Naive thymus-derived CD4-positive, alpha-beta T cell (primary cell): ENCODE measurements around the gene DBNL. TPM values are rescaled to one million over a fixed set of nuclear protein-coding genes. Genes with fewer than 3 reads are reported as not detected.

ENCODE experiments used
- ATAC-seq: fragments of 150-1000 bp; cut with Tn5 transposase; 2 replicates; pipeline ENCODE4 v1.10.0; 2021; ENCODE audit warnings: mild to moderate bottlenecking, moderate library complexity
- CTCF ChIA-PET: fragments of 350-600 bp; sonication (Branson Sonifier 250); formaldehyde crosslinking; loops from one replicate; lab custom pipeline; 2021; ENCODE audit warnings: antibody characterized with exemption; lab: Charles Lee
- POLR2A ChIA-PET: fragments of 350-600 bp; sonication (Branson Sonifier 250); formaldehyde crosslinking; loops from one replicate; lab custom pipeline; 2021; ENCODE audit warnings: antibody characterized with exemption, inconsistent platforms; lab: Charles Lee
- DNase-seq, 9 donors: peaks; one replicate each; pipeline versions ENCODE4 v3.0.0 to v3.0.0-alpha.2; 2020 to 2022; ENCODE audit warnings: mixed read lengths in 1 of 9
- H3K27ac ChIP-seq: one replicate; pipeline ENCODE4 v1.7.0; 2013; ENCODE audit warnings: mild to moderate bottlenecking, low read depth, low read length, moderate library complexity
- H3K27me3 ChIP-seq, 2 donors: one replicate each; pipeline ENCODE4 v1.7.0; 2013; ENCODE audit warnings: low read length in 2 of 2, mild to moderate bottlenecking in 2 of 2, moderate library complexity in 2 of 2; ENCODE audit not compliant: control insufficient read depth in 2 of 2, insufficient read depth in 2 of 2
- H3K36me3 ChIP-seq, 3 experiments: 1 replicate in 2 of 3; 2 replicates in 1 of 3; pipeline ENCODE4 v1.7.0; 2013; ENCODE audit warnings: low read length in 3 of 3, mild to moderate bottlenecking in 3 of 3, moderate library complexity in 1 of 3; ENCODE audit not compliant: insufficient read depth in 3 of 3, control insufficient read depth in 2 of 3
- H3K4me1 ChIP-seq, 2 donors: one replicate each; pipeline ENCODE4 v1.7.0; 2013; ENCODE audit warnings: low read length in 2 of 2, mild to moderate bottlenecking in 2 of 2, moderate library complexity in 1 of 2; ENCODE audit not compliant: control insufficient read depth in 2 of 2, insufficient read depth in 2 of 2
- H3K4me3 ChIP-seq: 2 replicates; pipeline ENCODE4 v1.7.0; 2013; ENCODE audit warnings: mild to moderate bottlenecking, low read length
- H3K9me3 ChIP-seq, 3 experiments: 1 replicate in 2 of 3; 2 replicates in 1 of 3; pipeline ENCODE4 v1.7.0; 2013; ENCODE audit warnings: low read length in 3 of 3; ENCODE audit not compliant: control insufficient read depth in 2 of 3
- H3K27ac Mint-ChIP-seq, 9 donors: one replicate each; pipeline ENCODE4 v1.8.0; 2020 to 2022; ENCODE audit warnings: mixed read lengths in 9 of 9, mild to moderate bottlenecking in 8 of 9, moderate library complexity in 5 of 9, inconsistent platforms in 2 of 9
- H3K27me3 Mint-ChIP-seq, 5 donors: one replicate each; pipeline ENCODE4 v1.8.0; 2021 to 2022; ENCODE audit warnings: mixed read lengths in 5 of 5, mild to moderate bottlenecking in 1 of 5
- H3K36me3 Mint-ChIP-seq, 5 donors: one replicate each; pipeline ENCODE4 v1.8.0; 2020 to 2022; ENCODE audit warnings: mixed read lengths in 5 of 5, mild to moderate bottlenecking in 3 of 5, inconsistent platforms in 1 of 5
- H3K4me1 Mint-ChIP-seq, 7 donors: one replicate each; pipeline ENCODE4 v1.8.0; 2020 to 2022; ENCODE audit warnings: mixed read lengths in 7 of 7, mild to moderate bottlenecking in 3 of 7, inconsistent platforms in 1 of 7
- H3K4me3 Mint-ChIP-seq, 10 donors: one replicate each; pipeline ENCODE4 v1.8.0; 2020 to 2022; ENCODE audit warnings: mild to moderate bottlenecking in 10 of 10, mixed read lengths in 10 of 10, moderate library complexity in 6 of 10, inconsistent platforms in 2 of 10
- H3K9me3 Mint-ChIP-seq, 11 donors: one replicate each; pipeline ENCODE4 v1.8.0; 2020 to 2022; ENCODE audit warnings: mixed read lengths in 11 of 11, mild to moderate bottlenecking in 4 of 11, inconsistent platforms in 1 of 11, moderate library complexity in 1 of 11
- intact Hi-C, 2 donors: fragments of 100-400 bp; cut with micrococcal nuclease; formaldehyde crosslinking; loops; one replicate each; pipeline ENCODE4 v1.15.1; 2023
- polyA plus RNA-seq, 2 donors: library from polyadenylated mRNA; unstranded; fragments of 300-500 nt; fragmentation: Illumina TruSeq; gene quantifications; one replicate each; pipeline ENCODE4 v1.2.3, GENCODE V29; 2021
- total RNA-seq, 6 experiments: library from RNA in 5 of 6; stranded (reverse) in 5 of 6; gene quantifications; 1 replicate in 5 of 6; 2 replicates in 1 of 6; pipeline ENCODE4 v1.2.3 and lab custom pipeline; 2021 to 2026

DBNL gene
- total and polyA plus RNA-seq, 7 experiments from 2014 or later: 112 to 217 (median 170) TPM

- Histone ChIP-seq H3K9me3 (no peaks in the 10 kb centered on the region), H3K36me3 (peaks cover 15 to 44% (median 20%) of the 10 kb centered on the region in 3 experiments), H3K4me3 (peak overlapping the region; percentile 77), H3K4me1 (peaks cover 15 to 16% of the 10 kb centered on the region in 2 donors), H3K27ac (peak overlapping the region; percentile 90), H3K27me3 (no peaks in the 10 kb centered on the region)
- intact Hi-C loops: loop anchor here (1.0 to 10.0 kb wide), 7 partner anchors 9 to 1033 kb away; partner anchors contain the start of genes TBRG4 (in 2 of the 2), MRPS24 (in 1 of the 2), MYO1G (in 1 of the 2) and PPIA (in 1 of the 2)
- Mint-ChIP-seq H3K4me3 (peak overlapping the region; percentile 79 to 91 (median 86)), H3K27me3 (peaks cover 0 to 4% (median 0%) of the 10 kb centered on the region in 5 donors), H3K9me3 (no peaks in the 10 kb centered on the region), H3K27ac (peak overlapping the region; percentile 67 to 95 (median 90)), H3K36me3 (peaks cover 5 to 21% (median 13%) of the 10 kb centered on the region in 5 donors), H3K4me1 (peaks cover 14 to 34% (median 20%) of the 10 kb centered on the region in 7 donors)
- peak in 6 of 9 donors; percentile 27 to 52 (median 44) for DNase-seq
- no peak for ATAC-seq
- CTCF ChIA-PET: interaction anchor here (0.7 to 1.3 kb wide), 4 partner anchors 9 to 393 kb away, joined by 3 to 7 read pairs (median 4); no protein-coding TSS in a partner anchor
- POLR2A ChIA-PET: interaction anchor here (0.6 to 4.3 kb wide), 20 partner anchors 9 to 1166 kb away, joined by 3 to 53 read pairs (median 3); partner anchors contain the start of genes DBNL, MRPS24, NUDCD3 and PGAM2
Observed at GRCh38 chr7:44081266-44081748, 36.8 kb downstream of the DBNL start.

- ChIA-PET POLR2A (no interaction called here), CTCF (no interaction called here)
- intact Hi-C loops: loop anchor here (1.0 to 10.0 kb wide), 22 partner anchors 17 to 1032 kb away; partner anchors contain the start of genes DBNL (in 2 of the 2), NUDCD3 (in 2 of the 2), POLD2 (in 2 of the 2) and PPIA (in 2 of the 2)
- Mint-ChIP-seq H3K27ac (peak overlapping the region; percentile 44 to 95 (median 80)), H3K27me3 (peaks cover 0 to 4% (median 0%) of the 10 kb centered on the region in 5 donors), H3K36me3 (peaks cover 4 to 13% (median 10%) of the 10 kb centered on the region in 5 donors), H3K4me1 (peaks cover 11 to 30% (median 18%) of the 10 kb centered on the region in 7 donors), H3K4me3 (peak overlapping the region; percentile 79 to 91 (median 87)), H3K9me3 (peaks cover 0 to 3% (median 0%) of the 10 kb centered on the region in 11 donors)
- Histone ChIP-seq H3K36me3 (peaks cover 12 to 30% (median 15%) of the 10 kb centered on the region in 3 experiments), H3K4me1 (peaks cover 15 to 16% of the 10 kb centered on the region in 2 donors), H3K9me3 (no peaks in the 10 kb centered on the region), H3K4me3 (peak overlapping the region; percentile 59), H3K27ac (peak overlapping the region; percentile 92), H3K27me3 (no peaks in the 10 kb centered on the region)
- ATAC-seq (peak; percentile 96), DNase-seq (peak; percentile 88 to 99 (median 98))
Observed at GRCh38 chr7:44082541-44083207, 38.2 kb downstream of the DBNL start.

- ATAC-seq (no peak), DNase-seq (peak in 1 of 9 donors; percentile 20)
- peaks cover 15 to 16% of the 10 kb centered on the region in 2 donors for H3K4me1 ChIP-seq
- Mint-ChIP-seq H3K9me3 (peaks cover 0 to 3% (median 0%) of the 10 kb centered on the region in 11 donors), H3K27me3 (peaks cover 0 to 4% (median 0%) of the 10 kb centered on the region in 5 donors), H3K27ac (peak overlapping the region in 8 of 9 donors; percentile 34 to 83 (median 68)), H3K4me1 (peaks cover 7 to 22% (median 14%) of the 10 kb centered on the region in 7 donors), H3K36me3 (peaks cover 0 to 7% (median 5%) of the 10 kb centered on the region in 5 donors), H3K4me3 (peak overlapping the region; percentile 61 to 89 (median 74))
- ChIA-PET POLR2A (interaction anchor here (0.6 kb wide), 1 partner anchor 34 kb away, joined by 3 read pairs; no protein-coding TSS in a partner anchor), CTCF (interaction anchor here (0.8 kb wide), 1 partner anchor 9 kb away, joined by 3 read pairs; no protein-coding TSS in a partner anchor)
- no peaks in the 10 kb centered on the region for H3K9me3 ChIP-seq
- no peak overlapping the region for H3K27ac ChIP-seq
- H3K4me3 ChIP-seq: no peak overlapping the region
- intact Hi-C loops: loop anchor here (2.0 to 10.0 kb wide), 10 partner anchors 21 to 1031 kb away; partner anchors contain the start of genes TBRG4 (in 2 of the 2), AEBP1 (in 1 of the 2), MRPS24 (in 1 of the 2) and MYO1G (in 1 of the 2)
- no peaks in the 10 kb centered on the region for H3K27me3 ChIP-seq
- peaks cover 4 to 19% (median 4%) of the 10 kb centered on the region in 3 experiments for H3K36me3 ChIP-seq
Observed at GRCh38 chr7:44083796-44084195, 39.3 kb downstream of the DBNL start.

- ATAC-seq: no peak
- Mint-ChIP-seq H3K9me3 (peaks cover 0 to 3% (median 0%) of the 10 kb centered on the region in 11 donors), H3K27ac (peak overlapping the region in 3 of 9 donors; percentile 58 to 83 (median 72)), H3K27me3 (peaks cover 0 to 4% (median 0%) of the 10 kb centered on the region in 5 donors), H3K4me3 (peak overlapping the region in 2 of 10 donors; percentile 29 to 75), H3K36me3 (peaks cover 0 to 7% (median 5%) of the 10 kb centered on the region in 5 donors), H3K4me1 (peaks cover 7 to 22% (median 14%) of the 10 kb centered on the region in 7 donors)
- Histone ChIP-seq H3K27me3 (no peaks in the 10 kb centered on the region), H3K9me3 (no peaks in the 10 kb centered on the region), H3K27ac (no peak overlapping the region), H3K36me3 (peaks cover 0 to 10% (median 0%) of the 10 kb centered on the region in 3 experiments), H3K4me3 (no peak overlapping the region), H3K4me1 (peaks cover 15 to 16% of the 10 kb centered on the region in 2 donors)
- POLR2A ChIA-PET: interaction anchor here (1.0 kb wide), 1 partner anchor 9 kb away, joined by 3 read pairs; no protein-coding TSS in a partner anchor
- intact Hi-C loops: loop anchor here (5.0 to 10.0 kb wide), 6 partner anchors 217 to 1030 kb away; partner anchors contain the start of genes TBRG4 (in 2 of the 2), MRPS24 (in 1 of the 2), MYO1G (in 1 of the 2) and PPIA (in 1 of the 2)
- DNase-seq: no peak
- CTCF ChIA-PET: interaction anchor here (0.6 to 0.8 kb wide), 2 partner anchors 8 to 527 kb away, joined by 3 read pairs; no protein-coding TSS in a partner anchor
Observed at GRCh38 chr7:44084701-44085100, 40.2 kb downstream of the DBNL start.

- H3K9me3 ChIP-seq: no peaks in the 10 kb centered on the region
- no peak overlapping the region for H3K4me3 ChIP-seq
- no peaks in the 10 kb centered on the region for H3K27me3 ChIP-seq
- peaks cover 0 to 7% (median 5%) of the 10 kb centered on the region in 5 donors for H3K36me3 Mint-ChIP-seq
- CTCF ChIA-PET: interaction anchor here (0.6 kb wide), 1 partner anchor 526 kb away, joined by 3 read pairs; no protein-coding TSS in a partner anchor
- H3K27me3 Mint-ChIP-seq: peaks cover 0 to 4% (median 0%) of the 10 kb centered on the region in 5 donors
- intact Hi-C loops: loop anchor here in 1 of 2 donors (10.0 kb wide), 1 partner anchor 1029 kb away; the partner anchor contains the start of gene TBRG4
- no peak overlapping the region for H3K27ac ChIP-seq
- peaks cover 0 to 3% (median 0%) of the 10 kb centered on the region in 11 donors for H3K9me3 Mint-ChIP-seq
- peaks cover 0 to 2% (median 0%) of the 10 kb centered on the region in 3 experiments for H3K36me3 ChIP-seq
- POLR2A ChIA-PET: interaction anchor here (1.0 to 1.4 kb wide), 2 partner anchors 10 to 41 kb away, joined by 3 read pairs; partner anchors contain the start of gene DBNL
- no peak overlapping the region for H3K27ac Mint-ChIP-seq
- H3K4me1 Mint-ChIP-seq: peaks cover 7 to 19% (median 14%) of the 10 kb centered on the region in 7 donors
- no peak for ATAC-seq
- peaks cover 10 to 11% of the 10 kb centered on the region in 2 donors for H3K4me1 ChIP-seq
- peak in 1 of 9 donors; percentile 21 for DNase-seq
- no peak overlapping the region for H3K4me3 Mint-ChIP-seq
Observed at GRCh38 chr7:44085546-44085945, 41.0 kb downstream of the DBNL start.
